GM19043 (cell line): ENCODE data around the gene OPRPN.

Source experiments
- ATAC-seq: cut with Tn5 transposase; IDR thresholded peaks from one replicate; pipeline ENCODE4 v1.9.1; 2021; ENCODE audit warnings: low read depth; ENCODE audit not compliant: unreplicated experiment

OPRPN gene, protein sequence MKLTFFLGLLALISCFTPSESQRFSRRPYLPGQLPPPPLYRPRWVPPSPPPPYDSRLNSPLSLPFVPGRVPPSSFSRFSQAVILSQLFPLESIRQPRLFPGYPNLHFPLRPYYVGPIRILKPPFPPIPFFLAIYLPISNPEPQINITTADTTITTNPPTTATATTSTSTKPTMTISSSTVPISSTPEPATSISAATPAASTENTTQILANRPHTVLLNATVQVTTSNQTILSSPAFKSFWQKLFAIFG

GRCh38 chr4:70397580-70397979, at the start of gene OPRPN:
OPRPN (plus strand) TSS chr4:70397940; CDS start chr4:70399286, 1,346 bp downstream.
- ATAC-seq, result no peak

- ATAC-seq, result no peak
These were observed 41.6 kb upstream of the OPRPN start for GRCh38 chr4:70356185-70356584.

- ATAC-seq, result no peak
These were observed 38.6 kb upstream of the OPRPN start for GRCh38 chr4:70359115-70359661.

DNA sequence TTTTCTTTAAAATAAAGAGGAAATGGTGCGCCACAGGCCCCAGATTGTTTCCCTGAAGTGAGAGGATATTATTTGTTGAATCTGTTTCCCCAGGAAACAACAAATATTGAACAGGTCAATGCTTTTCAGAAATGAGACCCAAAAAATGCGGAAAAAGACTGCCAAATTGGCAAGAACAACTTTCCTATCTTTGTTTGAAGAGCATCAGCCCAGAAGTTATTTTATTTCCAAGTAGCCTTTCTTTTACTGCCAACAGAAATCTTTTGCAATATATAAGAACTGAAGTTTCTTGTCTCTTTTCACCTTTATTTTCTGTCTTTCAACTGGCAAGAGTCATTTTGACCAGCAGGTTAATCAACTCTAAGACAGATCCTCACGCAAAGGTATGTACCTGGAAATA, 37.3 kb upstream of the OPRPN start, which contains the start of gene SMR3A:
TSS of gene SMR3A (plus strand) at position 301 of the 400 bp plus-strand sequence. CDS start 1,356 bp downstream, outside the sequence.
- no peak for ATAC-seq

- no peak for ATAC-seq
These were observed 33.7 kb upstream of the OPRPN start for GRCh38 chr4:70364002-70364401.

DNA sequence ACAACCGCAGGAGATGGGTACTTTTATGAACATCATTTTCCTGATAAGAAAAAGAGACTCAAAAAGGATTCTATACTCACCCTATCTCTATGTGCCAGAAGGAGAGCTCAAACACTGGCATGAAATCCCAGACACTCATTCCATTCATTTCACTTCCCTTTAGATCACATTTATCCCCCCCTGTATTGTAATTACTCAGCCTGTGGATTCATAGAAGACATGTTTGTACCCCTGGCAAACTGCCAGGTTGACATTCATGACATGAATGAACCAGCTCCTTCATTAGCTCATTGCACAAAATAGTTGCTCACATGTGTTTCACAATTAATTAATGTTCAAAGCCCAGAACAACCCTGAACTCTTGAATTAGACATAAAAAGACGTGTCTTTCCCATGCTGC, 32.3 kb upstream of the OPRPN start:
- no peak for ATAC-seq

DNA sequence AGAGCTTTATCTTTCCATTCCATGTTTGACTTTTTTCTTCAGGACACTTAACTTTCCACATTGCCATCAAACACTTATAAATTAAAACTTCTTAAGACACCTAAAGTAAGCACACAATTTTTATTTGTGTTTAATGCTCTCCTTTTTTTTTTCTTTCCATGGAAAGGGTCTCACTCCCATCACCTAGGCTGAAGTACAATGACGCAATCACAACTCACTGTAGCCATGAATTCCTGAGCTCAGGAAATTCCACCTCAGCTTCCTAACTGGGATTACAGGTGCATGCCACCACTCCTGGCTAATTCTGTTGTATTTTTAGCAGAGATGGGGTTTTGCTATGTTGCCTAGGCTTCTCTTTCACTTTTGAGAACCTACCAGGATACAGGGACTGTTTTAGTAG, 29.9 kb upstream of the OPRPN start:
- no peak for ATAC-seq

DNA sequence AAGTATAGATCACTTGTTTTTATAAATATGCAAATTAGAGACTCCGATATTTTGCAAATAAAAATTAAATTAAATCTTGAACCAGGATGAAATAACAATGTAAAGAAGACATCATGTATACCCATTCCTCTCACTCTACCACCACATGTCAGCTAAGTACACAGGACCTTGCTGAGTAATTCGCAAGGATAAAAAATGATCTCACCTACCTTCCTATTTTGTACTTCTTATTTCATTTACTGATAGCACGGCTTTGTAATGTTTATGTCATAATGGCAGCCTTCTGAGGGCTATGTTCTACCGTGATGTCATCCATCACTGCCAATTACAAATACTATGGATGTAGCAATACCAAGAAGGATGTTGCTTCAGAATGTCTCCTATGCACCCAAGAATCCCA, 25.8 kb upstream of the OPRPN start:
- no peak for ATAC-seq

GRCh38 chr4:70372760-70373159, 25.0 kb upstream of the OPRPN start:
- ATAC-seq, result no peak

DNA sequence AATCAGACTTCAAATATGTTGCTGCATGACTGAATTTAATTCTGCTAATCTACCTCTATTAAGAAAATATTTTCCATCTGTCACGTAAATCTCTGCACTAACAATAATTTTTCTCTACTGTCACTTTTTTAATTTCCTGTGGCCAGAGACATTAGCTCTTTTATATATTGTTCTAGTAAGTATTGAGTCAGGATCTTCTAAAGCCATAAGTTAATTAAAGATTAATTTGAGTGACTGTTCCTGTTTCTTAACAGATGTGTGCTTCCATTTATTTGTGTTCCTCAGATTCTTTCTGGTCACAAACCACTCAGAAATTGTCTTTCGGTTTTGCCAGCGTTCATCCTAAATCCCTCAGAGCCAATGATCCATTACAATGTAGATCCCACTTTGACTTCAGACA, 17.2 kb upstream of the OPRPN start:
- no peak for ATAC-seq

GRCh38 chr4:70382691-70383181, 15.0 kb upstream of the OPRPN start, which contains the start of gene SMR3B:
SMR3B (plus strand) TSS chr4:70383131; CDS start chr4:70384511, 1,380 bp downstream.
- ATAC-seq, result no peak

DNA sequence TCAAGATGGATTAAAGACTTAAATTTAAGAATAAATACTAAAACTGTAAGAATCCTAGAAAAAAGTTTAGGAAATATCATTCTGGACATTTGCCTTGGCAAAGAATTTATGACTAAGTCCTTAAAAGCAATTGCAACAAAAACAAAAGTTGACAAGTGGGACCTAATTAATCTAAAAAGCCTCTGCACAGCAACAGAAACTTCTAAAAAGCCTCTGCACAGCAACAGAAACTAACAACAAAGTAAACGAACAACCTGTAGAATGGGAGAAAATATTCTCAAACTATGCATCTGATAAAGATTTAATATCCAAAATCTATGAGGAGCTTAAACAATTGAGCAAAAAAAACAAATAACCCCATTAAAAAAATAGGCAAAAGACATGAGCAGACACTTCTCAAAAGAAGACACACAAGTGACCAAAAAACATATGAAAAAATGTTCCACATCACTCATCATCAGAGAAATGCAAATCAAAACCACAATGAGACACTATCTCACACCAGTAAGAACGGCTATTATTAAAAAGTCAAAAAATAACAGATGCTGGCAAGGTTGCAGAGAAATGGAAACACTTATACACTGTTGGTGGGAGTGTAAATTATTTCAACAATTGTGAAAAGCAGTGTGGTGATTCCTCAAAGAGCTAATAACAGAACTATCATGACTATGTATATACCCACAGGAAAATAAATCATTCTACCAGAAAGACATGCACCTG, 5.5 kb upstream of the OPRPN start:
- ATAC-seq, result peak; percentile 50

DNA sequence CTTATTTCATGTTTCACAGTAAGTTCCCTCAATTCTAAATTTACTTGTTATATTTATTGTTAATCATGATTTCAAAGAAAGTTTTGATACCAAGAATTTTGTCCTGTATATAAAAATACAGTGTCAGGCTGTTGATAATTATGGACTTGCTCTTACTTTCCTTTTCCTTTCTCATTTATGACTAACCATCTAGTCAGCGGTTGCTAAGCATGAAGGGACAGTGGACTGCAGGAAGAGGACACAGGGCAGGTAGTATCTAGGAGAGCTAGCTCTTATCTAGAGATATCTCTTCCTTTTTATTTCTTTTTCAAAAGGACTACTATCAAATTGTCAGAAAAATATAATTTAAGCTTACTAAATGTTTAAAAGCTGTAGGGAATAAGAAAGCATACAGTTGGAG, 1.6 kb downstream of the OPRPN start:
- no peak for ATAC-seq

DNA sequence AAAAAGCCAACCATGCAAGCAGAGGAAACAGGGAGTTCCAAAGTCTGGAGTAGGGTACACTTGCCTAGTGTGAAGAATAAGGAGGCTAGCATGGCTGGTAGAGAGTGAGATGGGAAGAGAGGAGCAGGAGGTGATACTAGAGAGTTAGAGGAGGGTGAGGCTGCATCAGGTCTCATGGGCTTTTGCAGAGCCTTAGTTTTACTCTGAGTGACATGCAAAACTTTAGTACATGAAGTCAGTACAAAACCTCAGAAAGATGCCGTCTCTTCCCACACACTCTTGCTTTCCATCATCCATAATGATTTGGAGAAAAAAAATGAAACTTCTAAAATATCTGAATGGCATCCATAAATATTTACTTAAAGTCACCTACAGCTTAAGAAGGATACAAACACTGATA, 5.0 kb downstream of the OPRPN start:
- ATAC-seq, result no peak

- no peak for ATAC-seq
These were observed 8.0 kb downstream of the OPRPN start for GRCh38 chr4:70405765-70406164.

DNA sequence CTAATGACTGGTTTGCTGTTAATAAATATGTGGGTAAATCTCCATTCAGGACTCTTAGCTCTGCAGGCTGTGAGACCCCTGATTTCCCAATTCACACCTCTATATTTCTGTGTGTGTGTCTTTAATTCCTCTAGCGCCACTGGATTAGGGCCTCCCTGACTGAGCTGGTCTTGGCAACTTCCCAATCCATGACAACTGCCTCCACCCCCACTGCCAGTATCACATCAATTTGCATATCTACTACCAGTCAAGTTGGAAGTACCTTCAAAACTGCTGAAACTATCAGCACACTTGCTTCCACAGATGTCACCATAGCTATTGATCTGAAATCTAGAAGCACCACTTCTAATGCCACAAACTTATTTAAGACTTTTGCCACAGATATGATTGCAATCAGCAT, 27.6 kb downstream of the OPRPN start:
- no peak for ATAC-seq

GRCh38 chr4:70426789-70427188, 29.0 kb downstream of the OPRPN start:
- ATAC-seq, result no peak

DNA sequence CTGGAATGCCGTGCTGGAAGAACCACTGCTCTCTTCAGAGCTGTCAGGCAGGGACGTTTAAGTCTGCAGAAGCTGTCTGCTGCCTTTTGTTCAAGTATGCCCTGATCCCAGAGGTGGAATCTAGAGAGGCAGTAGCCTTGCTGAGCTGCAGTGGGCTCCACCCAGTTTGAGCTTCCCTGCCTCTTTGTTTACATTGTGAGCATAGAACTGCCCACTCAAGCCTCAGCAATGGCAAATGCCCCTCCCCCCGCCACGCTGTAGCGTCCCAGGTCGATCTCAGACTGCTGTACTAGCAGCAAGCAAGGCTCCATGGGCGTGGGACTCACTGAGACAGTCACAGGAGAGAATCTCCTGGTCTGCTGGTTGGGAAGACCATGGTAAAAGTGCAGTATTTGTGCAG, 39.5 kb downstream of the OPRPN start:
- ATAC-seq, result no peak

DNA sequence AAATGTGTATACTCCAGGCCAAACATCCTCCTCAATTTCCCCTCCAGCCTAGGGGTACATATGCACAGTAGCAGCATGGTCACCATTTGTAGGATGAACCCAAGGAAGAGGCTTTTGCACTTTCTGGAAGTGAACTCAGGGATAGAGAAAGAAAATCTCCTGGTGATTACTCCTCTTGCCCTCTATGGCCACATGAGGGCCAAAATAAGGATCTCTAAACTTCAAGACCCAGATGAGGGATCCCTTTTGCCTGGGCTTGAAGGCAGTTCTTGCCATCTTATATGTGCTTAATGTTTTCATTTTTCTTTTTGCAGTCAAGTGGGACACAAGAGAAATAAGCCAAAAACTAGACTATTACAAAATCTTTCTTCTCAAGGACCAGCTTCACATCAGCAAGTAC, 44.7 kb downstream of the OPRPN start:
- ATAC-seq, result no peak

DNA sequence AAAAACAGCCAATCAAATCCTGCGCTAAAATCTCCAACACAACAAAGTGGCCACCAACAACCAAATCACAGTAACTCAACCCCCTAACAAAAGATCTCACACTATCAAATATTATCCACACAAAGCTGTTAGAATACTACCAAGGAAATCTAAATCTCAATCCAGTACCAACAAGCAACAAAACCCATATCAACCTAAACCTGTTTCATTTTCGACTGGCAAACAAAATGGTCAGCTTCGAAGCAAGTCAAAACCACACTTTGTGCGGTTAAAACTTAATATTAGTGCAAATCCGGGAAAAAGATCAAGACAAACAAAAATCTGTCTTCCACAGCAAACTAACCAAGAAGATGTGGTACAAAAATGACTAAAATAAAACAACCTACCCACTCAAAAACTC, 45.6 kb downstream of the OPRPN start:
- no peak for ATAC-seq

DNA sequence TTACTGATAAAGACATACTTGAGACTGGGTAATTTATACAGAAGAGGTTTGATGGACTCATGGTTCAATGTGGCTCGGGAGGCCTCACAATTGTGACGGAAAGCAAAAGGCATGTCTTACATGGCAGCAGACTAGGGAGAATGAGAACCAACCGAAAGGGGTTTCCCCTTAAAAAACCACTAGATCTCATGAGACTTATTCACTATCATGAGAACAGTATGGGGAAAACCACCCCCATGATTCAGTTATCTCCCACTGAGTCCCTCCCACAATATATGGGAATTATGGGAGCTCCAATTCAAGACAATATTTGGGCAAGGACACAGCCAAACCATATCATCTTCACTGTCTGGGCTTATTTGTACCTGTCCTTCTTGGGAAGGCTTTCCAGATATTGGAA, 51.5 kb downstream of the OPRPN start:
- ATAC-seq, result peak; percentile 53

GRCh38 chr4:70452946-70453345, 55.2 kb downstream of the OPRPN start:
- ATAC-seq, result no peak
